GM19397 (cell line): Measurements from ENCODE around the gene SBK3.

Source experiments
- ATAC-seq: cut with Tn5 transposase; IDR thresholded peaks from one replicate; pipeline ENCODE4 v1.9.1; 2021; ENCODE audit warnings: mild to moderate bottlenecking, moderate library complexity; ENCODE audit not compliant: unreplicated experiment

SBK3 gene

GRCh38 chr19:55491546-55492360 is 53.6 kb downstream of the SBK3 start:
- no peak for ATAC-seq
